Trophoblast cell (in vitro differentiated cells and primary cell): Measurements from ENCODE around the gene CFP.

Experiments
- DNase-seq, 2 donors: peaks; one replicate each; pipeline ENCODE4 v3.0.0-alpha.2; 2016
- H2AFZ ChIP-seq: 2 replicates; pipeline ENCODE4 v1.6.1; 2013; ENCODE audit warnings: low read length, moderate library complexity, mild to moderate bottlenecking; ENCODE audit not compliant: insufficient read depth, poor library complexity
- H2AK5ac ChIP-seq: 2 replicates; pipeline ENCODE4 v1.6.1; 2013; ENCODE audit warnings: mild to moderate bottlenecking, low read length
- H2BK120ac ChIP-seq: 2 replicates; pipeline ENCODE4 v1.6.1; 2013; ENCODE audit warnings: low read length, mild to moderate bottlenecking, moderate library complexity; ENCODE audit not compliant: insufficient read depth, poor library complexity
- H2BK12ac ChIP-seq: 2 replicates; pipeline ENCODE4 v1.6.1; 2013; ENCODE audit warnings: mild to moderate bottlenecking, low read length, moderate library complexity
- H2BK5ac ChIP-seq: 2 replicates; pipeline ENCODE4 v1.6.1; 2013; ENCODE audit warnings: low read length, low read depth, moderate library complexity, mild to moderate bottlenecking; ENCODE audit not compliant: poor library complexity
- H3K14ac ChIP-seq: 2 replicates; pipeline ENCODE4 v1.6.1; 2013; ENCODE audit warnings: mild to moderate bottlenecking, low read length
- H3K18ac ChIP-seq: 2 replicates; pipeline ENCODE4 v1.6.1; 2013; ENCODE audit warnings: mild to moderate bottlenecking, low read length
- H3K23ac ChIP-seq: 2 replicates; pipeline ENCODE4 v1.6.1; 2013; ENCODE audit warnings: low read length
- H3K27ac ChIP-seq: 2 replicates; pipeline ENCODE4 v1.5.1; 2013; ENCODE audit warnings: low read depth, mild to moderate bottlenecking, inconsistent platforms, low read length, moderate library complexity
- H3K27me3 ChIP-seq: 2 replicates; pipeline ENCODE4 v1.6.1; 2013; ENCODE audit warnings: inconsistent platforms, mild to moderate bottlenecking, low read length, moderate library complexity; ENCODE audit not compliant: insufficient read depth
- H3K36me3 ChIP-seq, 2 experiments: 1 replicate in 1 of 2; 2 replicates in 1 of 2; pipeline ENCODE4 v1.6.1; 2013; ENCODE audit warnings: low read length in 2 of 2, mild to moderate bottlenecking in 2 of 2, moderate library complexity in 1 of 2; ENCODE audit not compliant: insufficient read depth in 2 of 2, control insufficient read depth in 1 of 2
- H3K4ac ChIP-seq: 2 replicates; pipeline ENCODE4 v1.6.1; 2013; ENCODE audit warnings: low read depth, mild to moderate bottlenecking, low read length, moderate library complexity
- H3K4me1 ChIP-seq, 2 experiments: 1 replicate in 1 of 2; 2 replicates in 1 of 2; pipeline ENCODE4 v1.6.1; 2013; ENCODE audit warnings: low read length in 2 of 2, mild to moderate bottlenecking in 2 of 2, moderate library complexity in 1 of 2; ENCODE audit not compliant: insufficient read depth in 2 of 2, control insufficient read depth in 1 of 2
- H3K4me2 ChIP-seq: 2 replicates; pipeline ENCODE4 v1.6.1; 2013; ENCODE audit warnings: inconsistent platforms, mild to moderate bottlenecking, low read length, moderate library complexity
- H3K4me3 ChIP-seq: 2 replicates; pipeline ENCODE4 v1.5.1; 2013; ENCODE audit warnings: mild to moderate bottlenecking, low read depth, low read length, inconsistent platforms
- H3K79me1 ChIP-seq: one replicate; pipeline ENCODE4 v1.6.1; 2013; ENCODE audit warnings: low read length
- H3K79me2 ChIP-seq: 2 replicates; pipeline ENCODE4 v1.6.1; 2013; ENCODE audit warnings: low read length, mild to moderate bottlenecking; ENCODE audit not compliant: control insufficient read depth, insufficient read depth, poor library complexity
- H3K9ac ChIP-seq: 2 replicates; pipeline ENCODE4 v1.6.1; 2013; ENCODE audit warnings: mild to moderate bottlenecking, low read length
- H3K9me3 ChIP-seq: 2 replicates; pipeline ENCODE4 v1.6.1; 2013; ENCODE audit warnings: low read depth, mild to moderate bottlenecking, control low read depth, inconsistent platforms, low read length; ENCODE audit not compliant: insufficient read depth
- H4K12ac ChIP-seq: 2 replicates; pipeline ENCODE4 v1.6.1; 2013; ENCODE audit warnings: low read depth, mild to moderate bottlenecking, low read length, moderate library complexity
- H4K8ac ChIP-seq: 2 replicates; pipeline ENCODE4 v1.6.1; 2013; ENCODE audit warnings: low read depth, mild to moderate bottlenecking, low read length, moderate library complexity
- H4K91ac ChIP-seq: one replicate; pipeline ENCODE4 v1.6.1; 2013; ENCODE audit warnings: low read depth, mild to moderate bottlenecking, low read length, moderate library complexity
- WGBS: extraction: QIAGEN DNeasy Blood & Tissue Kit; methylation state at CpG from one replicate; pipeline ENCODE4 v1.1.7; 2013; ENCODE audit warnings: missing lambda C conversion rate; ENCODE audit not compliant: insufficient read length, insufficient coverage; ENCODE audit errors: extremely low coverage; 5-methylcytosine and 5-hydroxymethylcytosine counted together

CFP gene

DNA sequence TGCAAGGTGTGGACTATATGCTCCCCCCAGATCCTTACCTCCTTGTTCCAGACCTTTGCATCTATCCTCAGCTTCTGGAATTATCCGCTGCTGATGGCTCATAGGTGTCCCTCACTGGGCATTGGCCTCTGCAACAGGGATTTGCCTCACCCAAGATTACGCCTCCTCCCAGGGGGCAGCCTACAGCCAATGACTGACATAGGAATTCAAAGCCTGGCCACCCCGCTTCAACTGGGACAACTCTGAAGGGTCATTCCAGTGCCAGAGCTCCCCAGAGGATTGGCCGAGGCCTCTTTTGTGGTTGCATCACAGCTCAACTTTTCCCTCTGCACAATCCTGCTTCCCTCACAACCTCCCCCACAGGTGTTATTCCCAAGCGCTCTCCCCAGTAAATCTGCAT is 15.1 kb downstream of the CFP start:
- H3K4me3 ChIP-seq: no peak overlapping the region
- H4K91ac ChIP-seq: no peak overlapping the region
- H3K36me3 ChIP-seq: no peaks in the 10 kb centered on the region
- H2BK5ac ChIP-seq: no peak overlapping the region
- WGBS: no CpG with 5 or more reads among the region's 5 CpGs
- H3K4me2 ChIP-seq: no peak overlapping the region
- no peak overlapping the region for H2BK12ac ChIP-seq
- H2BK120ac ChIP-seq: no peak overlapping the region
- H2AK5ac ChIP-seq: no peak overlapping the region
- no peaks in the 10 kb centered on the region for H3K79me1 ChIP-seq
- no peak overlapping the region for H3K4ac ChIP-seq
- no peaks in the 10 kb centered on the region for H3K9me3 ChIP-seq
- no peaks in the 10 kb centered on the region for H3K79me2 ChIP-seq
- H3K27ac ChIP-seq: no peak overlapping the region
- H3K23ac ChIP-seq: no peak overlapping the region
- H2AFZ ChIP-seq: no peak overlapping the region
- peaks cover 2 to 5% of the 10 kb centered on the region in 2 experiments for H3K4me1 ChIP-seq
- no peak overlapping the region for H4K12ac ChIP-seq
- no peak overlapping the region for H3K9ac ChIP-seq
- no peak overlapping the region for H3K14ac ChIP-seq
- DNase-seq: no peak
- no peak overlapping the region for H3K18ac ChIP-seq
- H4K8ac ChIP-seq: no peak overlapping the region
- no peaks in the 10 kb centered on the region for H3K27me3 ChIP-seq

DNA sequence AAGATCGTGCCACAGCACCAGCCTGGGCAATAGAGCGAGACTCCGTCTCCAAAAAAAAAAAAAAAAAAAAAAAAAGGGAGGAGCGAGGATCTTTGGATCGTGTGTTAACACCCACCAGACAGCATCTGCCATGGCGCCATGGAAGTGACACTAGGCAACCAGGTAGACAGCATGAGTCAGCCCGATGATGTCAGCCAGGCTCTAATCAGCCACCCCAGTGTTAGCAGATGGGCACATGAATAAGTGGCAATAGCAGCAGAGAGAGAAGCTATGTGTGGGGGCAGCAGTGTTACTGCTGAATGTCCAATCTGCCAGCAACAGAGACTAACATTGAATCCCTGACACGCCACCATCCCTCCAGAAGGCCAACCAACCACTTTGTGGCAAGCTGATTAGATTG is 16.6 kb downstream of the CFP start:
- no CpG with 5 or more reads among the region's 8 CpGs for WGBS
- no peak overlapping the region for H3K9ac ChIP-seq
- no peak overlapping the region for H3K4me2 ChIP-seq
- H3K27me3 ChIP-seq: no peaks in the 10 kb centered on the region
- no peak overlapping the region for H2BK12ac ChIP-seq
- DNase-seq: no peak
- no peaks in the 10 kb centered on the region for H3K79me1 ChIP-seq
- H4K8ac ChIP-seq: no peak overlapping the region
- no peak overlapping the region for H3K4me3 ChIP-seq
- H3K9me3 ChIP-seq: no peaks in the 10 kb centered on the region
- H3K23ac ChIP-seq: no peak overlapping the region
- peaks cover 3 to 4% of the 10 kb centered on the region in 2 experiments for H3K4me1 ChIP-seq
- no peak overlapping the region for H3K18ac ChIP-seq
- H3K14ac ChIP-seq: no peak overlapping the region
- H3K4ac ChIP-seq: no peak overlapping the region
- no peak overlapping the region for H2BK120ac ChIP-seq
- H3K79me2 ChIP-seq: no peaks in the 10 kb centered on the region
- H4K12ac ChIP-seq: no peak overlapping the region
- no peak overlapping the region for H2BK5ac ChIP-seq
- H4K91ac ChIP-seq: no peak overlapping the region
- H3K36me3 ChIP-seq: no peaks in the 10 kb centered on the region
- H2AFZ ChIP-seq: no peak overlapping the region
- H2AK5ac ChIP-seq: no peak overlapping the region
- H3K27ac ChIP-seq: no peak overlapping the region

GRCh38 chrX:47612418-47612817 is 17.3 kb downstream of the CFP start:
- no peak overlapping the region for H3K9ac ChIP-seq
- no peaks in the 10 kb centered on the region for H3K27me3 ChIP-seq
- no peak overlapping the region for H3K4me3 ChIP-seq
- H2BK12ac ChIP-seq: no peak overlapping the region
- peaks cover 3 to 4% of the 10 kb centered on the region in 2 experiments for H3K4me1 ChIP-seq
- no peak for DNase-seq
- no peak overlapping the region for H3K27ac ChIP-seq
- H3K18ac ChIP-seq: no peak overlapping the region
- H3K4ac ChIP-seq: no peak overlapping the region
- H3K79me1 ChIP-seq: no peaks in the 10 kb centered on the region
- H4K12ac ChIP-seq: no peak overlapping the region
- no peak overlapping the region for H3K23ac ChIP-seq
- no peak overlapping the region for H4K91ac ChIP-seq
- H4K8ac ChIP-seq: no peak overlapping the region
- no peak overlapping the region for H2BK5ac ChIP-seq
- no peaks in the 10 kb centered on the region for H3K79me2 ChIP-seq
- H2BK120ac ChIP-seq: no peak overlapping the region
- no peak overlapping the region for H2AK5ac ChIP-seq
- no peaks in the 10 kb centered on the region for H3K36me3 ChIP-seq
- H3K4me2 ChIP-seq: no peak overlapping the region
- no peak overlapping the region for H2AFZ ChIP-seq
- H3K14ac ChIP-seq: no peak overlapping the region
- no peaks in the 10 kb centered on the region for H3K9me3 ChIP-seq

- Histone ChIP-seq H3K4me2 (no peak overlapping the region), H4K12ac (no peak overlapping the region), H4K91ac (no peak overlapping the region), H4K8ac (no peak overlapping the region), H2BK120ac (no peak overlapping the region), H3K4me3 (no peak overlapping the region), H3K23ac (no peak overlapping the region), H3K9me3 (no peaks in the 10 kb centered on the region), H3K36me3 (no peaks in the 10 kb centered on the region), H3K4me1 (peaks cover 3 to 4% of the 10 kb centered on the region in 2 experiments), H2BK12ac (no peak overlapping the region), H3K27ac (no peak overlapping the region), H3K14ac (no peak overlapping the region), H3K79me2 (no peaks in the 10 kb centered on the region), H3K79me1 (no peaks in the 10 kb centered on the region), H3K4ac (no peak overlapping the region), H3K27me3 (no peaks in the 10 kb centered on the region), H2BK5ac (no peak overlapping the region), H2AK5ac (no peak overlapping the region), H3K18ac (no peak overlapping the region), H3K9ac (no peak overlapping the region), H2AFZ (no peak overlapping the region)
- WGBS: no CpG with 5 or more reads among the region's 2 CpGs
- DNase-seq: no peak
These were observed 17.8 kb downstream of the CFP start for GRCh38 chrX:47611926-47612325.
